Measurements from ENCODE around the gene EPB41L5.

GRCh38 chr2:120155308-120155707 is 142.4 kb downstream of the EPB41L5 start:
- no peak for TF ChIP-seq CTCF (IDR thresholded peaks at IDR 0.05)
- no peak for TF ChIP-seq POLR2AphosphoS5 (IDR thresholded peaks at IDR 0.05)
- TF ChIP-seq POLR2A (IDR thresholded peaks at IDR 0.05): no peak
- no peak for TF ChIP-seq EP300 (IDR thresholded peaks at IDR 0.05)
